ENCODE data around the gene AVPR2.
A peak's percentile ranks its signal among the peaks of the same experiment; 100 is the strongest.

AVPR2 gene

GRCh38 chrX:153932220-153932915 lies 27.9 kb downstream of the AVPR2 start:
- DNase-seq (ENCODE audit: low read depth in 2 of 2) = no peak

GRCh38 chrX:153933748-153934147 lies 29.3 kb downstream of the AVPR2 start:
- no peak for DNase-seq (ENCODE audit: low read depth in 2 of 2)

- no peak for DNase-seq (ENCODE audit: low read depth in 2 of 2)
Measured at GRCh38 chrX:153934148-153934761, 29.8 kb downstream of the AVPR2 start.

- DNase-seq (ENCODE audit: low read depth in 2 of 2) = peak in 1 of 2 donors; percentile 73
Measured at GRCh38 chrX:153934762-153935325, 30.4 kb downstream of the AVPR2 start, which contains the start of gene NAA10. TSS of gene NAA10 (minus strand) at chrX:153935037. CDS start at chrX:153934904, 133 bp downstream.

GRCh38 chrX:153935326-153935851 lies 30.9 kb downstream of the AVPR2 start:
- no peak for DNase-seq (ENCODE audit: low read depth in 2 of 2)

GRCh38 chrX:153937056-153937455 lies 32.6 kb downstream of the AVPR2 start:
- no peak for DNase-seq (ENCODE audit: low read depth in 2 of 2)

- DNase-seq (ENCODE audit: low read depth in 2 of 2) = no peak
Measured at GRCh38 chrX:153938226-153938786, 33.8 kb downstream of the AVPR2 start.

- DNase-seq (ENCODE audit: low read depth in 2 of 2) = no peak
Measured at GRCh38 chrX:153939573-153939972, 35.1 kb downstream of the AVPR2 start.

- no peak for DNase-seq (ENCODE audit: low read depth in 2 of 2)
Measured at GRCh38 chrX:153941336-153942252, 37.1 kb downstream of the AVPR2 start.

- DNase-seq (ENCODE audit: low read depth in 2 of 2) = peak in 1 of 2 donors; percentile 35
Measured at GRCh38 chrX:153944140-153944799, 39.8 kb downstream of the AVPR2 start, which contains the start of gene RENBP. TSS of gene RENBP (minus strand) at chrX:153944643. CDS start at chrX:153944610, 33 bp downstream.

- no peak for DNase-seq (ENCODE audit: low read depth in 2 of 2)
Measured at GRCh38 chrX:153944800-153945150, 40.3 kb downstream of the AVPR2 start.

- DNase-seq (ENCODE audit: low read depth in 2 of 2) = no peak
Measured at GRCh38 chrX:153945956-153946943, 41.8 kb downstream of the AVPR2 start.

- peak in 1 of 2 donors; percentile 68 for DNase-seq (ENCODE audit: low read depth in 2 of 2)
Measured at GRCh38 chrX:153947009-153947769, 42.7 kb downstream of the AVPR2 start.

GRCh38 chrX:153948002-153948466 lies 43.6 kb downstream of the AVPR2 start:
- no peak for DNase-seq (ENCODE audit: low read depth in 2 of 2)

GRCh38 chrX:153948847-153949805 lies 44.7 kb downstream of the AVPR2 start:
- no peak for DNase-seq (ENCODE audit: low read depth in 2 of 2)

- DNase-seq (ENCODE audit: low read depth in 2 of 2) = no peak
Measured at GRCh38 chrX:153950127-153950526, 45.7 kb downstream of the AVPR2 start.

GRCh38 chrX:153951683-153952372 lies 47.4 kb downstream of the AVPR2 start:
- DNase-seq (ENCODE audit: low read depth in 2 of 2) = no peak
